K562 (cell line): ENCODE measurements around the gene GATAD2B. TPM values are rescaled to one million over a fixed set of nuclear protein-coding genes. Genes with fewer than 3 reads are reported as not detected.

Experiments
- ARID2 ChIP-seq: fragments of 450-650 bp; IDR thresholded peaks from 2 replicates; pipeline ENCODE4 v1.6.1; 2017; ENCODE audit warnings: antibody characterized with exemption, mild to moderate bottlenecking
- HNRNPH1 ChIP-seq: fragments of 200-400 bp; formaldehyde crosslinking; optimal IDR thresholded peaks from 2 replicates; pipeline ENCODE3; 2017; ENCODE audit warnings: low read depth, mild to moderate bottlenecking, low read length, moderate library complexity
- IRF2 ChIP-seq: sonication (generic); formaldehyde crosslinking; IDR thresholded peaks from 2 replicates; pipeline ENCODE4 v1.8.1; 2022; ENCODE audit warnings: mild to moderate bottlenecking, missing genetic modification reagents
- MCM2 ChIP-seq: fragments of 450-650 bp; IDR thresholded peaks from 2 replicates; pipeline ENCODE4 v1.6.1; 2017; ENCODE audit warnings: low read depth, mild to moderate bottlenecking
- MTA1 ChIP-seq: fragments of 450-650 bp; IDR thresholded peaks from 2 replicates; pipeline ENCODE4 v1.6.1; 2017; ENCODE audit warnings: borderline replicate concordance
- MYNN ChIP-seq, 2 experiments: sonication (generic); formaldehyde crosslinking in 1 of 2; IDR thresholded peaks; 2 replicates each; pipeline versions ENCODE4 v1.5.0 to v1.6.1; 2016 to 2020; ENCODE audit warnings: antibody characterized with exemption in 1 of 2, missing genetic modification reagents in 1 of 2
- PML ChIP-seq: IDR thresholded peaks from 2 replicates; pipeline ENCODE4 v1.6.1; 2012; ENCODE audit warnings: low read length, inconsistent platforms
- RBM39 ChIP-seq: fragments of 200-400 bp; formaldehyde crosslinking; optimal IDR thresholded peaks from 2 replicates; pipeline ENCODE3; 2018; ENCODE audit warnings: low read depth, low read length
- SIN3B ChIP-seq: fragments of 450-650 bp; IDR thresholded peaks from 2 replicates; pipeline ENCODE4 v1.6.1; 2017; ENCODE audit warnings: low read depth, mild to moderate bottlenecking, moderate library complexity
- SMARCB1 ChIP-seq: IDR thresholded peaks from 2 replicates; pipeline ENCODE4 v1.6.1; 2011; ENCODE audit warnings: improper control_type of control experiment, low read depth; ENCODE audit not compliant: insufficient read length
- SPI1 ChIP-seq: IDR thresholded peaks from 2 replicates; pipeline ENCODE4 v1.6.1; 2011; ENCODE audit warnings: low read depth, low read length, control low read depth, borderline replicate concordance
- TAF1 ChIP-seq: IDR thresholded peaks from 2 replicates; pipeline ENCODE4 v1.6.1; 2011; ENCODE audit warnings: mild to moderate bottlenecking, low read length, moderate library complexity; ENCODE audit not compliant: insufficient read depth, control insufficient read depth, severe bottlenecking; ENCODE audit errors: extremely low read depth
- ZKSCAN1 ChIP-seq: fragments of 150-350 bp; IDR thresholded peaks from 2 replicates; pipeline ENCODE4 v1.6.1; 2016; ENCODE audit warnings: low read depth, low read length
- ZNF143 ChIP-seq: sonication (generic); formaldehyde crosslinking; IDR thresholded peaks from 2 replicates; pipeline ENCODE4 v1.9.0; 2022; ENCODE audit warnings: mild to moderate bottlenecking, missing genetic modification reagents
- ZNF217 ChIP-seq: sonication (generic); formaldehyde crosslinking; IDR thresholded peaks from 2 replicates; pipeline ENCODE4 v1.8.0; 2022; ENCODE audit warnings: mild to moderate bottlenecking, missing genetic modification reagents
- ZNF232 ChIP-seq: sonication (generic); formaldehyde crosslinking; IDR thresholded peaks from 2 replicates; pipeline ENCODE4 v1.8.0; 2022; ENCODE audit warnings: mild to moderate bottlenecking, missing genetic modification reagents
- ZNF644 ChIP-seq: fragments of 200-800 bp; sonication (Bioruptor generic); IDR thresholded peaks from 2 replicates; pipeline ENCODE4 v1.6.1; 2016; ENCODE audit warnings: low read depth, missing genetic modification characterization, missing compliant biosample characterization
- ZNF668 ChIP-seq: fragments of 250-450 bp; sonication (Bioruptor Pico); IDR thresholded peaks from 2 replicates; pipeline ENCODE4 v1.8.0; 2022; ENCODE audit warnings: mild to moderate bottlenecking, inconsistent platforms
- ZNF79 ChIP-seq: fragments of 250-450 bp; sonication (Bioruptor Pico); IDR thresholded peaks from 2 replicates; pipeline ENCODE4 v1.4.0; 2020; ENCODE audit warnings: low read depth, mild to moderate bottlenecking, moderate library complexity
- polyA plus RNA-seq, 8 experiments: library from polyadenylated mRNA; depleted of rRNA in 4 of 8; stranded (reverse) in 5 of 8; unstranded in 3 of 8; fragments of >200 nt; fragmentation: Nextera tagmentation in 2 of 8; fragmentation: Illumina TruSeq in 1 of 8; extraction: Ambion mirVana in 2 of 8; extraction: Trizol in 1 of 8; gene quantifications; 2 replicates each; pipeline versions ENCODE4 v1.2.1 to v1.2.3, GENCODE V29; 2011 to 2014; ENCODE audit warnings: inconsistent platforms in 1 of 8, missing spikeins in 1 of 8
- total RNA-seq, 7 experiments: library from RNA; depleted of rRNA in 6 of 7; stranded (reverse); fragments of >200 nt in 6 of 7; fragmentation: Illumina TruSeq in 2 of 7; extraction: Trizol in 2 of 7; gene quantifications; 2 replicates each; pipeline versions ENCODE4 v1.2.1 to v1.2.3, GENCODE V29; 2011 to 2021; ENCODE audit warnings: low replicate concordance in 1 of 7
- TF ChIP-seq, protein P1 (sequence below): fragments of 450-650 bp; IDR thresholded peaks from 2 replicates; pipeline ENCODE4 v1.6.1; 2016
- TF ChIP-seq, protein P2 (sequence below): fragments of 250-450 bp; sonication (Bioruptor Pico); IDR thresholded peaks from 2 replicates; pipeline ENCODE4 v1.5.0; 2021

The GATAD2B gene
- total and polyA plus RNA-seq, 9 of the 15 experiments (the other 6 are each of a cell fraction or from before 2014, with no cell fraction given): 1.5 to 40.2 (median 4.9) TPM

DNA sequence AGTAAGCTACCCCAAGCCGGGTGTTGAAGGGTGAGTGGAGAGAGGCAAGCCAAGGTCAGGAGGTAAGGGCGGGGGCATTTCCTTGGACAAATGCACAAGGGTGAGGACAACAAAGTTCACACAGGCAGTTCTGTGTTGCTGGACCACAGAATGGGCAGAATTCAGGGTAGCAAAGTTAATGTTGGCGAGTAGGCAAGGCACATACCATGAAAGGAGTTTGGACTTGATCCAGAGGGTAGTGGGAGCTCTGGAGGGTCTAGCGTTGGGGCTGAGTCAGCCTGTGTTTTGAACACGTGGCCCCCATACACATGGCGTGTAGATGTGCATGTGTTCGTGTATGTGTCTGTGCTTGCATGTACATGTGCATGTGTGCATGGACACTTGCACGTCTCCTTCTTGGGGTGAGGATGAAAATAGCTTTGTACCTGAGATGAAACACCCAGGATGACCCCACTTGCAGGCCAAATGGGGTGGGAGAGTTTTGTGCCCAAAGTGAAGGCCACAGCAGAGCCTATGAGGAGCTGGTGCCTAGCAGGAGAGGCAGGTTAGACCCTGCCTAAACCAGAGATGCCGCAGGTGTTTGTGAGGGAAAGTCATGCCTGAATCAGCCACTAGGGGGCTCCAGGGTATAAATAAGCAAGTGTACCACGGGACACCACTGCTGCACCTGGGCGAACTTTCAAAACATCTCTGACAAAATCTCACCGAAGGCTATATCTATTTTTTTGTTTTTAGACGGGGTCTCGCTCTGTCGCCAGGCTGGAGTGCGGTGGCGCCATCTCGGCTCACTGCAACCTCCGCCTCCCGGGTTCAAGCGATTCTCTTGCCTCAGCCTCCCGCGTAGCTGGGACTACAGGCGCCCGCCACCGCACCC lies 125.7 kb downstream of the GATAD2B start (continued):
- no peak for TF ChIP-seq MTA1
- no peak for TF ChIP-seq ZNF644 (tag)
- TF ChIP-seq, protein P1, sequence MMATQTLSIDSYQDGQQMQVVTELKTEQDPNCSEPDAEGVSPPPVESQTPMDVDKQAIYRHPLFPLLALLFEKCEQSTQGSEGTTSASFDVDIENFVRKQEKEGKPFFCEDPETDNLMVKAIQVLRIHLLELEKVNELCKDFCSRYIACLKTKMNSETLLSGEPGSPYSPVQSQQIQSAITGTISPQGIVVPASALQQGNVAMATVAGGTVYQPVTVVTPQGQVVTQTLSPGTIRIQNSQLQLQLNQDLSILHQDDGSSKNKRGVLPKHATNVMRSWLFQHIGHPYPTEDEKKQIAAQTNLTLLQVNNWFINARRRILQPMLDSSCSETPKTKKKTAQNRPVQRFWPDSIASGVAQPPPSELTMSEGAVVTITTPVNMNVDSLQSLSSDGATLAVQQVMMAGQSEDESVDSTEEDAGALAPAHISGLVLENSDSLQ: no peak
- TF ChIP-seq TAF1: no peak
- no peak for TF ChIP-seq MCM2
- no peak for TF ChIP-seq ZNF668 (CRISPR knock-in tag)
- TF ChIP-seq SPI1: no peak
- no peak for TF ChIP-seq ZKSCAN1
- TF ChIP-seq ZNF143 (CRISPR knock-in tag): no peak
- no peak for TF ChIP-seq RBM39
- no peak for TF ChIP-seq SMARCB1
- TF ChIP-seq PML: no peak
- no peak for TF ChIP-seq MYNN (IDR thresholded peaks at IDR 0.05)
- TF ChIP-seq MYNN (CRISPR knock-in tag; IDR thresholded peaks at IDR 0.05): no peak
- TF ChIP-seq HNRNPH1: no peak
- TF ChIP-seq ZNF232 (CRISPR knock-in tag): no peak
- TF ChIP-seq ZNF79 (CRISPR knock-in tag): no peak
- no peak for TF ChIP-seq SIN3B
- no peak for TF ChIP-seq ZNF217 (CRISPR knock-in tag)
- TF ChIP-seq IRF2 (CRISPR knock-in tag): no peak
- no peak; the same call in 1 of the 2 replicates for TF ChIP-seq ARID2
- TF ChIP-seq, protein P2, sequence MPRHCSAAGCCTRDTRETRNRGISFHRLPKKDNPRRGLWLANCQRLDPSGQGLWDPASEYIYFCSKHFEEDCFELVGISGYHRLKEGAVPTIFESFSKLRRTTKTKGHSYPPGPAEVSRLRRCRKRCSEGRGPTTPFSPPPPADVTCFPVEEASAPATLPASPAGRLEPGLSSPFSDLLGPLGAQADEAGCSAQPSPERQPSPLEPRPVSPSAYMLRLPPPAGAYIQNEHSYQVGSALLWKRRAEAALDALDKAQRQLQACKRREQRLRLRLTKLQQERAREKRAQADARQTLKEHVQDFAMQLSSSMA (CRISPR knock-in tag): no peak
